NOMO-1 treated with dmso at 0.1 percent for 144 hours (cell line): ENCODE results near the gene PPIB.

ENCODE experiments used
- DNase-seq: peaks from one replicate; lab custom pipeline; 2025; ENCODE audit not compliant: unreplicated experiment; lab: John Stamatoyannopoulos, UW

PPIB gene

GRCh38 chr15:64158363-64159134, 4.3 kb downstream of the PPIB start:
- DNase-seq = no peak

- no peak for DNase-seq
Measured at GRCh38 chr15:64157599-64158125, 5.2 kb downstream of the PPIB start.

- DNase-seq = no peak
Measured at GRCh38 chr15:64156652-64157331, 6.0 kb downstream of the PPIB start.

GRCh38 chr15:64155802-64156651, 6.8 kb downstream of the PPIB start:
- DNase-seq = no peak

GRCh38 chr15:64153480-64154367, 9.1 kb downstream of the PPIB start:
- peak; percentile 70 for DNase-seq

- no peak for DNase-seq
Measured at GRCh38 chr15:64152507-64153387, 10.1 kb downstream of the PPIB start.

GRCh38 chr15:64151727-64152506, 10.9 kb downstream of the PPIB start, which contains the start of gene SNX22:
Gene SNX22, plus strand, starts transcription at chr15:64151731. Its CDS starts 45 bp downstream, at chr15:64151776.
- DNase-seq = no peak

GRCh38 chr15:64149893-64150578, 12.8 kb downstream of the PPIB start:
- DNase-seq = no peak

GRCh38 chr15:64149424-64149823, 13.4 kb downstream of the PPIB start:
- no peak for DNase-seq

GRCh38 chr15:64148581-64148980, 14.2 kb downstream of the PPIB start:
- no peak for DNase-seq

GRCh38 chr15:64148168-64148567, 14.7 kb downstream of the PPIB start:
- DNase-seq = no peak

GRCh38 chr15:64146885-64147681, 15.7 kb downstream of the PPIB start:
- no peak for DNase-seq

- no peak for DNase-seq
Measured at GRCh38 chr15:64146520-64146884, 16.3 kb downstream of the PPIB start.

GRCh38 chr15:64146041-64146440, 16.8 kb downstream of the PPIB start:
- DNase-seq = no peak

- no peak for DNase-seq
Measured at GRCh38 chr15:64144565-64145281, 18.1 kb downstream of the PPIB start.

GRCh38 chr15:64144192-64144564, 18.6 kb downstream of the PPIB start:
- DNase-seq = no peak

GRCh38 chr15:64143276-64143675, 19.5 kb downstream of the PPIB start:
- no peak for DNase-seq
